HepG2 (cell line): Measurements from ENCODE around the gene PRDM7. TPM values are rescaled to one million over a fixed set of nuclear protein-coding genes. Genes with fewer than 3 reads are reported as not detected.

Experiments
- DNMT1 ChIP-seq: sonication (generic); formaldehyde crosslinking; IDR thresholded peaks from 2 replicates; pipeline ENCODE4 v1.5.1; 2020; ENCODE audit warnings: mild to moderate bottlenecking, missing genetic modification reagents
- E2F2 ChIP-seq: sonication (generic); formaldehyde crosslinking; IDR thresholded peaks from 2 replicates; pipeline ENCODE4 v1.4.0; 2020; ENCODE audit warnings: missing genetic modification reagents, borderline replicate concordance
- GATAD1 ChIP-seq: IDR thresholded peaks from 2 replicates; pipeline ENCODE4 v1.6.1; 2016; ENCODE audit warnings: missing genetic modification reagents, missing compliant biosample characterization
- GTF3A ChIP-seq: sonication (generic); formaldehyde crosslinking; conservative IDR thresholded peaks from 2 replicates; pipeline ENCODE4 v1.4.0; 2020; ENCODE audit warnings: mild to moderate bottlenecking, missing genetic modification reagents
- MAZ ChIP-seq, 2 experiments: sonication (generic) in 1 of 2; formaldehyde crosslinking in 1 of 2; IDR thresholded peaks; 2 replicates each; pipeline versions ENCODE4 v1.5.0 to v1.6.1; 2012 to 2020; ENCODE audit warnings: low read depth in 2 of 2, mild to moderate bottlenecking in 2 of 2, borderline replicate concordance in 1 of 2, improper control_type of control experiment in 1 of 2, low read length in 1 of 2, missing genetic modification reagents in 1 of 2, moderate library complexity in 1 of 2
- MBNL3 ChIP-seq: fragments of 250-450 bp; sonication (Bioruptor Pico); conservative IDR thresholded peaks from 2 replicates; pipeline ENCODE4 v1.8.0; 2022; ENCODE audit warnings: mild to moderate bottlenecking, inconsistent platforms
- MTA1 ChIP-seq: sonication (generic); formaldehyde crosslinking; IDR thresholded peaks from 2 replicates; pipeline ENCODE4 v1.4.0; 2020; ENCODE audit warnings: missing genetic modification reagents, mild to moderate bottlenecking, borderline replicate concordance
- NPAS2 ChIP-seq: sonication (generic); formaldehyde crosslinking; IDR thresholded peaks from 2 replicates; pipeline ENCODE4 v1.8.0; 2022; ENCODE audit warnings: mild to moderate bottlenecking, missing genetic modification reagents, borderline replicate concordance
- RARG ChIP-seq: sonication (generic); formaldehyde crosslinking; IDR thresholded peaks from 2 replicates; pipeline ENCODE4 v1.4.0; 2020; ENCODE audit warnings: low read depth, mild to moderate bottlenecking, missing genetic modification reagents
- SP5 ChIP-seq: IDR thresholded peaks from 2 replicates; pipeline ENCODE4 v1.6.1; 2016; ENCODE audit warnings: low read depth, borderline replicate concordance
- SRSF1 ChIP-seq: fragments of 200-400 bp; formaldehyde crosslinking; optimal IDR thresholded peaks from 2 replicates; pipeline ENCODE3; 2017; ENCODE audit warnings: mild to moderate bottlenecking, low read depth, low read length, moderate library complexity
- SRY ChIP-seq: sonication (generic); formaldehyde crosslinking; IDR thresholded peaks from 2 replicates; pipeline ENCODE4 v1.8.0; 2022; ENCODE audit warnings: mild to moderate bottlenecking, missing genetic modification reagents
- STAT6 ChIP-seq: sonication (generic); formaldehyde crosslinking; IDR thresholded peaks from 2 replicates; pipeline ENCODE4 v1.4.0; 2020; ENCODE audit warnings: missing genetic modification reagents, mild to moderate bottlenecking, borderline replicate concordance
- TFAP4 ChIP-seq: sonication (generic); IDR thresholded peaks from 2 replicates; pipeline ENCODE4 v1.6.1; 2016; ENCODE audit warnings: low read depth, borderline replicate concordance
- ZBTB10 ChIP-seq: sonication (generic); formaldehyde crosslinking; IDR thresholded peaks from 2 replicates; pipeline ENCODE4 v1.4.0; 2020; ENCODE audit warnings: missing genetic modification reagents, borderline replicate concordance
- ZNF17 ChIP-seq: sonication (generic); formaldehyde crosslinking; IDR thresholded peaks from 2 replicates; pipeline ENCODE4 v1.5.0; 2020; ENCODE audit warnings: mild to moderate bottlenecking, missing genetic modification reagents
- ZNF251 ChIP-seq: sonication (generic); formaldehyde crosslinking; IDR thresholded peaks from 2 replicates; pipeline ENCODE4 v1.9.0; 2021; ENCODE audit warnings: mild to moderate bottlenecking, missing genetic modification reagents
- ZNF333 ChIP-seq: sonication (generic); formaldehyde crosslinking; IDR thresholded peaks from 2 replicates; pipeline ENCODE4 v1.4.0; 2020; ENCODE audit warnings: mild to moderate bottlenecking, missing genetic modification reagents, borderline replicate concordance
- ZNF576 ChIP-seq: sonication (generic); formaldehyde crosslinking; IDR thresholded peaks from 2 replicates; pipeline ENCODE4 v1.4.0; 2020; ENCODE audit warnings: mild to moderate bottlenecking, missing genetic modification reagents
- polyA plus RNA-seq, 8 experiments: library from polyadenylated mRNA; depleted of rRNA in 3 of 8; stranded (reverse) in 7 of 8; unstranded in 1 of 8; fragments of >200 nt; fragmentation: Illumina TruSeq in 4 of 8; extraction: Trizol in 4 of 8; gene quantifications; 2 replicates each; pipeline versions ENCODE4 v1.2.1 to v1.2.3, GENCODE V29; 2011 to 2016; ENCODE audit warnings: low read depth in 4 of 8, missing spikeins in 1 of 8, mixed read lengths in 1 of 8; ENCODE audit not compliant: insufficient read depth in 1 of 8
- total RNA-seq, 5 experiments: library from RNA; depleted of rRNA; stranded (reverse); fragments of >200 nt; fragmentation: Illumina TruSeq; extraction: Trizol; gene quantifications; 2 replicates each; pipeline ENCODE4 v1.2.3, GENCODE V29; 2016; ENCODE audit warnings: low read depth in 1 of 5

PRDM7 gene
- total and polyA plus RNA-seq, 2 of the 13 experiments (the other 11 are each of a cell fraction or from before 2014, with no cell fraction given), result not detected

GRCh38 chr16:90018652-90019542, 58.2 kb downstream of the PRDM7 start, which contains the start of gene DBNDD1 (continued):
- TF ChIP-seq ZNF576 (CRISPR knock-in tag), result no peak
- no peak for TF ChIP-seq NPAS2 (CRISPR knock-in tag)
- TF ChIP-seq ZNF17, result no peak
- no peak for TF ChIP-seq E2F2 (CRISPR knock-in tag)
- TF ChIP-seq TFAP4, result peak; percentile 34; the same call in 1 of the 2 replicates
- no peak for TF ChIP-seq ZBTB10 (CRISPR knock-in tag)
- no peak; the same call in 1 of the 2 replicates for TF ChIP-seq ZNF333 (CRISPR knock-in tag)
- no peak for TF ChIP-seq STAT6 (CRISPR knock-in tag)
- no peak for TF ChIP-seq ZNF251 (CRISPR knock-in tag)
- no peak for TF ChIP-seq DNMT1 (CRISPR knock-in tag)
- peak; percentile 45; the same call in 1 of the 2 replicates for TF ChIP-seq MTA1 (CRISPR knock-in tag)
- 0 out of 2 replicates have a peak, but pooled peaks have one; percentile 22 for TF ChIP-seq GATAD1 (CRISPR knock-in tag)
- TF ChIP-seq MAZ (IDR thresholded peaks at IDR 0.05; ENCODE audit: borderline replicate concordance, low read depth, low read length), result no peak
- no peak; the same call in 1 of the 2 replicates for TF ChIP-seq MAZ (CRISPR knock-in tag; IDR thresholded peaks at IDR 0.05; ENCODE audit: low read depth)
- no peak for TF ChIP-seq SRSF1
- no peak; the same call in 1 of the 2 replicates for TF ChIP-seq SP5 (CRISPR knock-in tag)
- no peak for TF ChIP-seq RARG (CRISPR knock-in tag)
- TF ChIP-seq SRY (CRISPR knock-in tag), result peak; percentile 77; the same call in 1 of the 2 replicates
- no peak for TF ChIP-seq MBNL3
- TF ChIP-seq GTF3A (CRISPR knock-in tag), result no peak
